ENCODE results near the gene RCOR3. TPM values are rescaled to one million over a fixed set of nuclear protein-coding genes. Genes with fewer than 3 reads are reported as not detected.

The RCOR3 gene
- total RNA-seq, 4 donors from 2014 or later = 28.1 to 55.0 (median 43.5) TPM

DNA sequence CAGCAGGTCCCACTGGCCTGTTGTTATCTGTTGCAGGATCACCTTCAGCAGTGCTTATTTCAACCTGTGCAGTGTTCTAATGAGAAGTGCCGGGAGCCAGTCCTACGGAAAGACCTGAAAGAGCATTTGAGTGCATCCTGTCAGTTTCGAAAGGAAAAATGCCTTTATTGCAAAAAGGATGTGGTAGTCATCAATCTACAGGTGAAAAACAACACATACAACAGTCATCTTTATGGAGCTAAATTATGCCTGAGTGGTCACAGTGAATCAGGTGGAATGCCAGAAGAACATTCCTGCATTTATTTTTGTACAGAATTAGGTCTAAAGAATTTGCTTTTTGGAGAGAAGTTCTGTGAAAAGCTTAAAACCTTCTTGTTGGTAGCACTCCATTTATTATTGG, 100.7 kb downstream of the RCOR3 start:
- DNase-seq (ENCODE audit: low spot score in 2 of 2) = no peak
- 84% methylated on average over 3 of the region's 3 CpGs for WGBS, 2 donors
- intact Hi-C loops (cut with DNase I; ENCODE audit: low total_unique reads) = no loop called here
- TF ChIP-seq POLR2A (IDR thresholded peaks at IDR 0.05) = no peak
- TF ChIP-seq, protein P1, sequence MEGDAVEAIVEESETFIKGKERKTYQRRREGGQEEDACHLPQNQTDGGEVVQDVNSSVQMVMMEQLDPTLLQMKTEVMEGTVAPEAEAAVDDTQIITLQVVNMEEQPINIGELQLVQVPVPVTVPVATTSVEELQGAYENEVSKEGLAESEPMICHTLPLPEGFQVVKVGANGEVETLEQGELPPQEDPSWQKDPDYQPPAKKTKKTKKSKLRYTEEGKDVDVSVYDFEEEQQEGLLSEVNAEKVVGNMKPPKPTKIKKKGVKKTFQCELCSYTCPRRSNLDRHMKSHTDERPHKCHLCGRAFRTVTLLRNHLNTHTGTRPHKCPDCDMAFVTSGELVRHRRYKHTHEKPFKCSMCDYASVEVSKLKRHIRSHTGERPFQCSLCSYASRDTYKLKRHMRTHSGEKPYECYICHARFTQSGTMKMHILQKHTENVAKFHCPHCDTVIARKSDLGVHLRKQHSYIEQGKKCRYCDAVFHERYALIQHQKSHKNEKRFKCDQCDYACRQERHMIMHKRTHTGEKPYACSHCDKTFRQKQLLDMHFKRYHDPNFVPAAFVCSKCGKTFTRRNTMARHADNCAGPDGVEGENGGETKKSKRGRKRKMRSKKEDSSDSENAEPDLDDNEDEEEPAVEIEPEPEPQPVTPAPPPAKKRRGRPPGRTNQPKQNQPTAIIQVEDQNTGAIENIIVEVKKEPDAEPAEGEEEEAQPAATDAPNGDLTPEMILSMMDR (IDR thresholded peaks at IDR 0.05) = no peak
- no peak overlapping the region for H3K4me3 ChIP-seq (ENCODE audit: low read depth, poor library complexity, severe bottlenecking)

DNA sequence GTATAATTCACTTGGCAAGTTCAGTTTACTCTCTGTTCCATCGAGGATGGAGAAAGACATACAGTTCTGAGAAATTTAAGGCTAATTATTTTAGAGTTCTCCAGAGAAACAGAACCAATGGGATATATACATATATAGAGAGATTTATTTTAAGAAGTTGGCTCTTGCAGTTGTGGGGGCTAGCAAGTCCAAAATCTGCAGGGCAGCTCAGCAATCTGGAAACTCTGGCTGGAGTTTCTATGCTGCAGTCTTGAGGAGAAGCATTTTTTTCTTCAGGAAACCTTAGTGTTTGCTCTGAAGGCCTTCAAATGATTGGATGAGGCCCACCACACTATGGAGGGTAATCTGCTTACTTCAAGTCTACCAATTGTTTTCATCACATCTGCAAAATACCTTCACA, 102.0 kb downstream of the RCOR3 start:
- intact Hi-C loops (cut with DNase I; ENCODE audit: low total_unique reads) = no loop called here
- WGBS, 2 donors = 90 to 95% methylated on average over 1 of the region's 1 CpG
- TF ChIP-seq, protein P1 (IDR thresholded peaks at IDR 0.05) = no peak
- no peak for TF ChIP-seq POLR2A (IDR thresholded peaks at IDR 0.05)
- DNase-seq (ENCODE audit: low spot score in 2 of 2) = no peak
- no peak overlapping the region for H3K4me3 ChIP-seq (ENCODE audit: low read depth, poor library complexity, severe bottlenecking)

Other genes starting within 250 kb of the RCOR3 start
- gene KCNH1, start 125.2 kb upstream of the RCOR3 start, total RNA-seq = not detected
- 1 to 10 TPM; 1.5 to 3.9 (median 1.8) TPM for gene TRAF5, start 67.5 kb downstream of the RCOR3 start, total RNA-seq
- under 1 TPM in 3 of 4 donors, not detected in 1; 0.23 to 0.36 (median 0.25) TPM for gene RD3, start 232.8 kb downstream of the RCOR3 start, total RNA-seq